Esophagus muscularis mucosa (tissue), 3 donors: ENCODE results near the gene KNOP1.

Experiments used
- POLR2A ChIP-seq: fragments of 450-650 bp; IDR thresholded peaks from one replicate; pipeline ENCODE4 v1.6.1; 2017; ENCODE audit warnings: antibody characterized with exemption, moderate library complexity, mild to moderate bottlenecking, low read depth
- TF ChIP-seq, protein P1 (sequence below), 3 experiments: fragments of 200-600 bp in 2 of 3; fragments of 450-650 bp in 1 of 3; sonication (generic) in 2 of 3; IDR thresholded peaks; one replicate each; pipeline ENCODE4 v1.5.1; 2017 to 2019; ENCODE audit warnings: antibody characterized with exemption in 3 of 3, mild to moderate bottlenecking in 2 of 3, moderate library complexity in 1 of 3

GRCh38 chr16:19757026-19757425 is 39.0 kb upstream of the KNOP1 start:
- TF ChIP-seq, protein P1, sequence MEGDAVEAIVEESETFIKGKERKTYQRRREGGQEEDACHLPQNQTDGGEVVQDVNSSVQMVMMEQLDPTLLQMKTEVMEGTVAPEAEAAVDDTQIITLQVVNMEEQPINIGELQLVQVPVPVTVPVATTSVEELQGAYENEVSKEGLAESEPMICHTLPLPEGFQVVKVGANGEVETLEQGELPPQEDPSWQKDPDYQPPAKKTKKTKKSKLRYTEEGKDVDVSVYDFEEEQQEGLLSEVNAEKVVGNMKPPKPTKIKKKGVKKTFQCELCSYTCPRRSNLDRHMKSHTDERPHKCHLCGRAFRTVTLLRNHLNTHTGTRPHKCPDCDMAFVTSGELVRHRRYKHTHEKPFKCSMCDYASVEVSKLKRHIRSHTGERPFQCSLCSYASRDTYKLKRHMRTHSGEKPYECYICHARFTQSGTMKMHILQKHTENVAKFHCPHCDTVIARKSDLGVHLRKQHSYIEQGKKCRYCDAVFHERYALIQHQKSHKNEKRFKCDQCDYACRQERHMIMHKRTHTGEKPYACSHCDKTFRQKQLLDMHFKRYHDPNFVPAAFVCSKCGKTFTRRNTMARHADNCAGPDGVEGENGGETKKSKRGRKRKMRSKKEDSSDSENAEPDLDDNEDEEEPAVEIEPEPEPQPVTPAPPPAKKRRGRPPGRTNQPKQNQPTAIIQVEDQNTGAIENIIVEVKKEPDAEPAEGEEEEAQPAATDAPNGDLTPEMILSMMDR (IDR thresholded peaks at IDR 0.05), result no peak
- no peak for TF ChIP-seq POLR2A
